Stimulated activated CD4-positive, alpha-beta T cell treated with anti-CD3 and anti-CD28 coated beads, Interleukin-12 subunit alpha, Interleukin-12 subunit beta, amount 100 ng/mL, for 24 hours (primary cell): ENCODE data around the gene CAPN11.
"Not testable (repeated sequence)": the region's sequence is repeated elsewhere in the genome, so short reads cannot be mapped to it uniquely, and the experiment has no call there.

Experiments
- DNase-seq, 2 experiments: peaks; one replicate each; pipeline ENCODE4 v3.0.0-alpha.2; 2020; ENCODE audit warnings: low read depth in 2 of 2

The CAPN11 gene

GRCh38 chr6:44228433-44228832, 69.8 kb downstream of the CAPN11 start:
- no peak for DNase-seq

- DNase-seq, result no peak
These were observed 70.2 kb downstream of the CAPN11 start for GRCh38 chr6:44228836-44229235.

GRCh38 chr6:44229376-44230033, 70.9 kb downstream of the CAPN11 start:
- no peak for DNase-seq

GRCh38 chr6:44230034-44230675, 71.5 kb downstream of the CAPN11 start:
- no peak for DNase-seq

- not testable (repeated sequence) for DNase-seq
These were observed 72.8 kb downstream of the CAPN11 start for GRCh38 chr6:44231426-44231825.

GRCh38 chr6:44232676-44233566, 74.3 kb downstream of the CAPN11 start:
- DNase-seq, result no peak

GRCh38 chr6:44233567-44234100, 75.0 kb downstream of the CAPN11 start:
- no peak for DNase-seq
